Glutamatergic neuron (in vitro differentiated cells): ENCODE measurements around the gene GLS2. TPM values are rescaled to one million over a fixed set of nuclear protein-coding genes. Genes with fewer than 3 reads are reported as not detected.

Source experiments
- DNase-seq: peaks from one replicate; pipeline ENCODE4 v3.0.0; 2022
- H3K27ac Mint-ChIP-seq: one replicate; pipeline ENCODE4 v1.8.0; 2020; ENCODE audit warnings: mild to moderate bottlenecking, mixed read lengths, inconsistent platforms; ENCODE audit not compliant: unreplicated experiment
- H3K27me3 Mint-ChIP-seq: one replicate; pipeline ENCODE4 v1.8.0; 2020; ENCODE audit warnings: mild to moderate bottlenecking, moderate library complexity, mixed read lengths, inconsistent platforms; ENCODE audit not compliant: unreplicated experiment
- H3K36me3 Mint-ChIP-seq: one replicate; pipeline ENCODE4 v1.8.0; 2020; ENCODE audit warnings: mild to moderate bottlenecking, mixed read lengths, inconsistent platforms; ENCODE audit not compliant: unreplicated experiment
- H3K4me1 Mint-ChIP-seq: one replicate; pipeline ENCODE4 v1.8.0; 2020; ENCODE audit warnings: mild to moderate bottlenecking, low read depth, mixed read lengths, inconsistent platforms; ENCODE audit not compliant: unreplicated experiment
- H3K4me3 Mint-ChIP-seq: one replicate; pipeline ENCODE4 v1.8.0; 2020; ENCODE audit warnings: mild to moderate bottlenecking, mixed read lengths, inconsistent platforms; ENCODE audit not compliant: unreplicated experiment
- H3K9me3 Mint-ChIP-seq: one replicate; pipeline ENCODE4 v1.8.0; 2020; ENCODE audit warnings: mild to moderate bottlenecking, moderate library complexity, mixed read lengths, inconsistent platforms; ENCODE audit not compliant: unreplicated experiment
- total RNA-seq: library from RNA; stranded (reverse); fragmentation: NEBNext Ultra II Directional; extraction: Animal tissue kit (Norgen Biotek cat#: 25700); gene quantifications from one replicate; pipeline ENCODE4 v1.2.1, GENCODE V29; 2021; ENCODE audit not compliant: unreplicated experiment
- TF ChIP-seq, protein P1 (sequence below): fragments of 200-600 bp; sonication (generic); IDR thresholded peaks from one replicate; pipeline ENCODE4 v1.5.0; 2021; ENCODE audit not compliant: partially characterized antibody, unreplicated experiment

The GLS2 gene
- total RNA-seq, 1 donor from 2014 or later, result 0.91 TPM

DNA sequence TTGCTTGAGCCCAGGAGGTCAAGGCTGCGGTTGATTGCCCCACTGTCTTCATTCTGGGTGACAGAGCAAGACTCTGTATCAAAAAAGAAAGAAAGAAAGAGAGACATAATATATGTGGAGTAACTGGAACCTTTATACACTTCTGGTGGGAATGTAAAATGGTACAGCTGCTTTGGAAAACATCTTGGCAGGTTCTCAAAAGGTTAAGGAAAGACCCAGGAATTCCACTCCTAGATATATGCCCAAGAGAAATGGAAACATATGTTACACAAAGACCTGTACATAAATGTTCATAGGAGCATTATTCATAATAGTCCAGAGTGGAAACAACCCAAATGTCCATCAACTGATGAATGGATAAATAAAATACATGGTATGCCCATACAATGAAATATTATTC, 40.9 kb upstream of the GLS2 start:
- Mint-ChIP-seq H3K4me1 (no peaks in the 10 kb centered on the region), H3K36me3 (no peaks in the 10 kb centered on the region), H3K4me3 (no peak overlapping the region), H3K27me3 (no peaks in the 10 kb centered on the region), H3K27ac (no peak overlapping the region), H3K9me3 (no peaks in the 10 kb centered on the region)
- no peak for DNase-seq
- TF ChIP-seq, protein P1, sequence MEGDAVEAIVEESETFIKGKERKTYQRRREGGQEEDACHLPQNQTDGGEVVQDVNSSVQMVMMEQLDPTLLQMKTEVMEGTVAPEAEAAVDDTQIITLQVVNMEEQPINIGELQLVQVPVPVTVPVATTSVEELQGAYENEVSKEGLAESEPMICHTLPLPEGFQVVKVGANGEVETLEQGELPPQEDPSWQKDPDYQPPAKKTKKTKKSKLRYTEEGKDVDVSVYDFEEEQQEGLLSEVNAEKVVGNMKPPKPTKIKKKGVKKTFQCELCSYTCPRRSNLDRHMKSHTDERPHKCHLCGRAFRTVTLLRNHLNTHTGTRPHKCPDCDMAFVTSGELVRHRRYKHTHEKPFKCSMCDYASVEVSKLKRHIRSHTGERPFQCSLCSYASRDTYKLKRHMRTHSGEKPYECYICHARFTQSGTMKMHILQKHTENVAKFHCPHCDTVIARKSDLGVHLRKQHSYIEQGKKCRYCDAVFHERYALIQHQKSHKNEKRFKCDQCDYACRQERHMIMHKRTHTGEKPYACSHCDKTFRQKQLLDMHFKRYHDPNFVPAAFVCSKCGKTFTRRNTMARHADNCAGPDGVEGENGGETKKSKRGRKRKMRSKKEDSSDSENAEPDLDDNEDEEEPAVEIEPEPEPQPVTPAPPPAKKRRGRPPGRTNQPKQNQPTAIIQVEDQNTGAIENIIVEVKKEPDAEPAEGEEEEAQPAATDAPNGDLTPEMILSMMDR, result no peak

DNA sequence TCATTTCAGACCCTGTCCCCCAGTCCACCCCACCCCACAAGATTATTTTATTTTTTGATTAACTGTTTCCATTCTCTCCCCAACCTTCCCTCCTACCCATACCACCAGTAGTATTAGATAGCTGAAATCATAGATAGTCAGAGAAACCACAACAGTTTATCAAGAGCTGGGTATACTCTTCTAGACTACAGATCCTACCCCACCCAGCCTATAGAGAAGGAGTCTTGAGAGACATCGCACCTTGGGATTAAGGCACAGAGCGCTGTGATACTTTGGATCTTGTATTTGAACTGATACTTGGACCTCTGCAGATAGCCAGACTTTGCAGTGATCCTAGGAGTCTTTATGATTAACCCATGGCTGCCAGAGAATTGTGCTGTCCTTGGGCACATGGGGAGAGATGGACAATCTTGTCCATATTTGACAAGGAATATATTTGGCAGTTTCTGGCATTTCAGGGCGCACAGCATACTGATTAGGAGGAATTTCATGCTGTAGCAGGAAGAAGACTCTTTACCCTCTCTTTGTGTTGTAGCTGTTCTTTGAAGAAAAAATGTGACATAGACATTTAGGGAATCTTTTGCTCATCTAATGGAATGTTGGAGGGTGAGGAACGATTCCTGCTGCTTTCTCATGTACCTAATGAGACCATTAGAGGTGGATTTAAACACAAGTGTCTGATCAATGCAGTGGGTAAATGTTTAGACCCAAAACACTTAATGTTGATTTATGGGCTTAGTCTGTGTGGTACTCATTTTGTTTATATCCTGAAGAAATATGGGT, 34.6 kb upstream of the GLS2 start:
- peak overlapping the region; percentile 93 for H3K4me3 Mint-ChIP-seq
- no peak overlapping the region for H3K27ac Mint-ChIP-seq
- no peaks in the 10 kb centered on the region for H3K36me3 Mint-ChIP-seq
- H3K4me1 Mint-ChIP-seq, result peaks cover 6% of the 10 kb centered on the region
- no peaks in the 10 kb centered on the region for H3K27me3 Mint-ChIP-seq
- H3K9me3 Mint-ChIP-seq, result peaks cover 2% of the 10 kb centered on the region
- TF ChIP-seq, protein P1, result no peak
- no peak for DNase-seq

DNA sequence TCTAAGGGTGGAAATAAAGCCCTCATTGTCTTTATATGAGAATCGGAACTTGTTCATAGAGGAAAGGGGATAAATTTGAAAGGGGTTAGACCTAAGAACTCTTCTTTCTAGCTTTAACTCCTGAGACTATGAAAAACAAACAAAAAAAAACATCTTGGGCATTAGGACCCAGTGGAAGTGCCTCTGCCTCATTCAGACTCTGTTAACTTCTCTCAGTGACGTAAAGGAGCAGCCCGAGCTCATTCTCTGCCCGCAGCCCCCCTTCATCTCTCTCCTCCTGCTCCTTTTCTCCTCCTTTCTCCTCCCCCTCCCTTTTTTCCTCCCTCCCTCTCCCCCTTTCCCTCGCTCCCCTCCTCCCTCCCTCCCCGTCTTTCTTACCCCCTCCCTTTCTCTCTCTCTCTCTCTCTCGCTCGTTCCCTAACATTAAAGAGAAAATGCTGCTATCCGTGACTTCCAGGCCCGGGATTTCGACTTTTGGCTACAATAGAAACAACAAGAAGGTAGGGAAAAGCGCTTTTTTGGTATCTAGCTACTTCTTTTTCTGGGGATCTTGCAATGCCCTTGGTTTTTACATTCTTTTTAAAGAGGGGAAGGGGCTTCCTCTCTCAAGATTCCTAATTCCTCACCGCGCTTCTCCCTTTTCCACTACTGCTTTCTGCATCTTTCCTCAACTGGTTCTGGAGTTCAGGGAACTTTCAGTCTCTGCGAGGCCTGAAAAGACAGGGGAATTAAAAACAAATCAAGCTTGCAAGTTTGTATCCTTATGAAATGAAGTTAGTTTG, 33.8 kb upstream of the GLS2 start, which contains the start of gene RBMS2:
TSS of gene RBMS2 (plus strand) at position 231 of the 782 bp plus-strand sequence. CDS start at position 435, 204 bp downstream.
- Mint-ChIP-seq H3K27ac (peak within 1 kb of the TSS; percentile 34), H3K4me1 (peaks cover 6% of the 10 kb centered on the region), H3K9me3 (peaks cover 2% of the 10 kb centered on the region), H3K36me3 (no peaks in the 10 kb centered on the region), H3K4me3 (peak within 1 kb of the TSS; percentile 93), H3K27me3 (no peaks in the 10 kb centered on the region)
- DNase-seq, result peak; percentile 65
- TF ChIP-seq, protein P1, result no peak

DNA sequence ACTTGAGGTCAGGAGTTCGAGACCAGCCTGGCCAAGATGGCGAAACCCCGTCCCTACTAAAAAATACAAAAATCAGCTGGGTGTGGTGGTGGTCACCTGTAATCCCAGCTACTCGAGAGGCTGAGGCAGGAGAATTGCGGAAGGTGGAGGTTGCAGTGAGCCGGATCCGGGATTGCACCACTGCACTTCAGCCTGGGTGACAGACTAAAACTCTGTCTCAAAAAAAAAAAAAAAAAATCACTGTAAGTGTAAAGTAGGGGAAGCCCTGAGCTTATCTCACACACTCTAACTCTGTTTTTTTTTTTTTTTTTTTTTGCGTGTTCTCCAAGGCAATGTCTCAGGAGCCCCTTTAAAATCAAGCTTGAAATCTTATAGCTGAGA, 33.2 kb upstream of the GLS2 start:
- H3K4me1 Mint-ChIP-seq, result peaks cover 6% of the 10 kb centered on the region
- TF ChIP-seq, protein P1, result no peak
- peak overlapping the region; percentile 93 for H3K4me3 Mint-ChIP-seq
- H3K27ac Mint-ChIP-seq, result no peak overlapping the region
- peaks cover 2% of the 10 kb centered on the region for H3K9me3 Mint-ChIP-seq
- H3K27me3 Mint-ChIP-seq, result no peaks in the 10 kb centered on the region
- no peak for DNase-seq
- H3K36me3 Mint-ChIP-seq, result no peaks in the 10 kb centered on the region

DNA sequence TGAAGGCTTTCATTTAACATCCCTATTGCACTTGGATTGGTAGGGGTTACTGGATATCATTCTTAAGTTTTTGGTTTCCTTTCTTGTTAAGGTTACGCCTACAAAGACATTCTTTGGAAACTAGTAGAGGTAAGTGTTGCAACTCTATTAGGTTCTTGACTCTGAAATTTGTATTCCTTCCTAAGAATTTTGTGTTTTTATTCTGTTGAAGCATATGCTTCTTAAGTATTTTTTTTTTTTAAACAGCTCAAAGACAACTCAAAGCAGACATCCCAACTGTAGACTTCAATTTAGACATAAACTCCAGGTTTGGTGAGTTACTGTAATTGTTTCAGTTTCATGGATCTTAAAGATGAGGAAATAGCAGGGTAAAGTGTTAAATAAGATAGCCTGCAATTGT, 32.5 kb upstream of the GLS2 start:
- Mint-ChIP-seq H3K27ac (no peak overlapping the region), H3K27me3 (no peaks in the 10 kb centered on the region), H3K9me3 (peaks cover 2% of the 10 kb centered on the region), H3K36me3 (no peaks in the 10 kb centered on the region), H3K4me3 (no peak overlapping the region), H3K4me1 (peaks cover 6% of the 10 kb centered on the region)
- no peak for DNase-seq
- TF ChIP-seq, protein P1, result no peak
